HepG2 (cell line): ENCODE measurements around the gene GRB7. TPM values are rescaled to one million over a fixed set of nuclear protein-coding genes. Genes with fewer than 3 reads are reported as not detected.

Experiments
- ARNT2 ChIP-seq: sonication (generic); formaldehyde crosslinking; IDR thresholded peaks from 2 replicates; pipeline ENCODE4 v1.8.0; 2022; ENCODE audit warnings: mild to moderate bottlenecking, low read depth, missing genetic modification reagents, moderate library complexity
- CBX1 ChIP-seq: IDR thresholded peaks from one replicate; pipeline ENCODE4 v1.6.1; 2016; ENCODE audit warnings: antibody characterized with exemption, low read depth
- GRHL1 ChIP-seq: sonication (generic); formaldehyde crosslinking; conservative IDR thresholded peaks from 2 replicates; pipeline ENCODE4 v1.8.0; 2022; ENCODE audit warnings: missing genetic modification reagents
- HDAC1 ChIP-seq: sonication (generic); formaldehyde crosslinking; IDR thresholded peaks from 2 replicates; pipeline ENCODE4 v1.5.1; 2020; ENCODE audit warnings: mild to moderate bottlenecking, missing genetic modification reagents
- HDAC6 ChIP-seq: fragments of 200-600 bp; sonication (generic); IDR thresholded peaks from 2 replicates; pipeline ENCODE4 v1.7.0; 2017; ENCODE audit warnings: mild to moderate bottlenecking, antibody characterized with exemption, low read length, low read depth
- HMG20A ChIP-seq: IDR thresholded peaks from 2 replicates; pipeline ENCODE4 v1.6.1; 2016; ENCODE audit warnings: borderline replicate concordance
- MAFF ChIP-seq: IDR thresholded peaks from 2 replicates; pipeline ENCODE4 v1.6.1; 2011; ENCODE audit warnings: low read depth, low read length, improper control_type of control experiment
- MIXL1 ChIP-seq: IDR thresholded peaks from 2 replicates; pipeline ENCODE4 v1.6.1; 2016
- MYNN ChIP-seq: sonication (generic); formaldehyde crosslinking; IDR thresholded peaks from 2 replicates; pipeline ENCODE4 v1.4.0; 2020; ENCODE audit warnings: mild to moderate bottlenecking, low read depth, missing genetic modification reagents
- RARA ChIP-seq: IDR thresholded peaks from 2 replicates; pipeline ENCODE4 v1.6.1; 2016; ENCODE audit warnings: missing genetic modification reagents, missing compliant biosample characterization
- TARDBP ChIP-seq: sonication (generic); formaldehyde crosslinking; IDR thresholded peaks from 2 replicates; pipeline ENCODE4 v1.8.0; 2022; ENCODE audit warnings: mild to moderate bottlenecking, missing genetic modification reagents
- ZBTB26 ChIP-seq: IDR thresholded peaks from 2 replicates; pipeline ENCODE4 v1.6.1; 2016; ENCODE audit warnings: missing compliant biosample characterization, missing genetic modification reagents, borderline replicate concordance
- ZFP1 ChIP-seq: IDR thresholded peaks from 2 replicates; pipeline ENCODE4 v1.6.1; 2016
- ZFP91 ChIP-seq: sonication (generic); formaldehyde crosslinking; IDR thresholded peaks from 2 replicates; pipeline ENCODE4 v1.9.0; 2022; ENCODE audit warnings: missing genetic modification reagents, mild to moderate bottlenecking, borderline replicate concordance
- ZMAT3 ChIP-seq: sonication (generic); formaldehyde crosslinking; conservative IDR thresholded peaks from 2 replicates; pipeline ENCODE4 v1.7.0; 2021; ENCODE audit warnings: missing genetic modification reagents
- ZMYM3 ChIP-seq: sonication (generic); formaldehyde crosslinking; IDR thresholded peaks from 2 replicates; pipeline ENCODE4 v1.5.1; 2020; ENCODE audit warnings: mild to moderate bottlenecking, missing genetic modification reagents
- ZNF281 ChIP-seq: sonication (generic); formaldehyde crosslinking; IDR thresholded peaks from 2 replicates; pipeline ENCODE4 v1.4.0; 2020; ENCODE audit warnings: missing genetic modification reagents, borderline replicate concordance
- ZNF552 ChIP-seq: sonication (generic); formaldehyde crosslinking; IDR thresholded peaks from 2 replicates; pipeline ENCODE4 v1.9.0; 2022; ENCODE audit warnings: missing genetic modification reagents, mild to moderate bottlenecking, borderline replicate concordance
- ZNF800 ChIP-seq: sonication (generic); formaldehyde crosslinking; IDR thresholded peaks from 2 replicates; pipeline ENCODE4 v1.4.0; 2020; ENCODE audit warnings: missing genetic modification reagents
- ZSCAN25 ChIP-seq: sonication (generic); formaldehyde crosslinking; IDR thresholded peaks from 2 replicates; pipeline ENCODE4 v1.8.0; 2022; ENCODE audit warnings: mild to moderate bottlenecking, missing genetic modification reagents
- polyA plus RNA-seq, 8 experiments: library from polyadenylated mRNA; depleted of rRNA in 3 of 8; stranded (reverse) in 7 of 8; unstranded in 1 of 8; fragments of >200 nt; fragmentation: Illumina TruSeq in 4 of 8; extraction: Trizol in 4 of 8; gene quantifications; 2 replicates each; pipeline versions ENCODE4 v1.2.1 to v1.2.3, GENCODE V29; 2011 to 2016; ENCODE audit warnings: low read depth in 4 of 8, missing spikeins in 1 of 8, mixed read lengths in 1 of 8; ENCODE audit not compliant: insufficient read depth in 1 of 8
- total RNA-seq, 5 experiments: library from RNA; depleted of rRNA; stranded (reverse); fragments of >200 nt; fragmentation: Illumina TruSeq; extraction: Trizol; gene quantifications; 2 replicates each; pipeline ENCODE4 v1.2.3, GENCODE V29; 2016; ENCODE audit warnings: low read depth in 1 of 5

The GRB7 gene
- total and polyA plus RNA-seq, 2 of the 13 experiments (the other 11 are each of a cell fraction or from before 2014, with no cell fraction given), result 60.2 to 77.7 TPM

GRCh38 chr17:39738983-39739884 is 1.5 kb downstream of the GRB7 start (continued):
- no peak for TF ChIP-seq ZNF800 (CRISPR knock-in tag)
- peak; percentile 78 for TF ChIP-seq HMG20A (CRISPR knock-in tag)
- TF ChIP-seq ZFP1, result peak; percentile 88
- TF ChIP-seq ARNT2 (CRISPR knock-in tag), result peak; percentile 66; the same call in 1 of the 2 replicates
- TF ChIP-seq ZNF281, result peak; percentile 91
- 0 out of 2 replicates have a peak, but pooled peaks have one; percentile 78 for TF ChIP-seq MYNN (CRISPR knock-in tag)
- TF ChIP-seq HDAC1, result peak; percentile 94
- peak; percentile 74; the same call in 1 of the 2 replicates for TF ChIP-seq ZBTB26
- peak; percentile 70 for TF ChIP-seq MIXL1 (CRISPR knock-in tag)
- peak; percentile 54; the same call in 1 of the 2 replicates for TF ChIP-seq ZMYM3
- TF ChIP-seq TARDBP, result peak; percentile 88; the same call in 1 of the 2 replicates
- TF ChIP-seq RARA (CRISPR knock-in tag), result peak; percentile 89
- peak; percentile 63; the same call in 1 of the 2 replicates for TF ChIP-seq ZSCAN25 (CRISPR knock-in tag)
- no peak for TF ChIP-seq CBX1
- TF ChIP-seq HDAC6, result no peak
- no peak for TF ChIP-seq GRHL1 (CRISPR knock-in tag)
- no peak for TF ChIP-seq MAFF
- peak; percentile 72; the same call in 1 of the 2 replicates for TF ChIP-seq ZFP91 (CRISPR knock-in tag)
- peak; percentile 84; the same call in 1 of the 2 replicates for TF ChIP-seq ZNF552
- 0 out of 2 replicates have a peak, but pooled peaks have one; percentile 89 for TF ChIP-seq ZMAT3 (CRISPR knock-in tag)
